SK-N-DZ (cell line): ENCODE data around the gene DNLZ.
A peak's percentile ranks its signal among the peaks of the same experiment; 100 is the strongest.
"Not testable (repeated sequence)": the region's sequence is repeated elsewhere in the genome, so short reads cannot be mapped to it uniquely, and the experiment has no call there.

Experiments
- DNase-seq: peaks from one replicate; pipeline ENCODE4 v3.0.0-alpha.2; 2015; ENCODE audit warnings: low spot score

The DNLZ gene

DNA sequence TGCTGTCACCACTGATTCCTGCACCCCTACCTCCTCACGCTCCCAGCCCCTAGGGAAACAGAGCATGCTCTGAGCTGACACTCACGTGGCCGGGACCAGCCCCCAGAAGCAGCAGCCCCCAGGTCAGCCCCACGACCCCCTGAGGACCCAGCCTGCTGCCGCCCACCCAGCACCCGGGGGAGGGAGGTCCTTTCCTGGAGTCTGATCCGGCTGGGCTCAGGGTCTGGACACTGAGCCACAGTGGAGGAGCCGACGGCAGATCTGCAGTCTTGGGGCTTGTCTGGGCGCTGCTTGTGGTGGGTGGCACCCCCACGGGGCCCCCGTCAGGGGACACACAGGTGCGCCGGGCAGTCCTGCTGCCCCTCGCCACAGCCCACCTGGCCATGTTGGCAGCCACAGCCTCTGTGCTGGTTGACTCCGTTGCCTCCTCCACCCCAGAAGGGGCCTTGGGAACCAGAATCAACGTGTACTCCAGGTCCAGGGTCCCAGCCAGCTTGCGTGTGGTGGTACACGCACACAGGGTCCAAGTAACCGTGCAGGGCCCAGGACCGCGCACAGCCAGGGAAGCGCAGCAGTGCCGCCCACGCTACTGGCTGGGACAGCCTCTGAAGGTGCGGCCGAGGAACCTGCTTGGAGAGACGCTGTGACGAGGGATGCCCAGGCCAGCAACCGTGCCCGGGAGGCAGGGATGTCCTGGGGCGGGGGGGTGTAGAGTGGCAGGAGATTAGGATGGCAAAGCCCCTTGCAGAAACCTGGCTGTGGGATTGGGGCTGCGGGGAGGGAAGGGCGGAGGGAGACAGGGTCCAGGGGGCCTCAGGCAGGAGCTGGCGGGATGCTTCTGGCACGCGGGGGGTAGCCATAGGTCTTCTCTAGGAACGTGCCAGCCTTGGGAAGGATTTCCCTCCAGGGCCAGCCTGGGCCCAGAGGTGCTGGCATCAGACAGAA, 3.5 kb downstream of the DNLZ start:
- no peak for DNase-seq

GRCh38 chr9:136358888-136359287, 4.7 kb downstream of the DNLZ start:
- no peak for DNase-seq

DNA sequence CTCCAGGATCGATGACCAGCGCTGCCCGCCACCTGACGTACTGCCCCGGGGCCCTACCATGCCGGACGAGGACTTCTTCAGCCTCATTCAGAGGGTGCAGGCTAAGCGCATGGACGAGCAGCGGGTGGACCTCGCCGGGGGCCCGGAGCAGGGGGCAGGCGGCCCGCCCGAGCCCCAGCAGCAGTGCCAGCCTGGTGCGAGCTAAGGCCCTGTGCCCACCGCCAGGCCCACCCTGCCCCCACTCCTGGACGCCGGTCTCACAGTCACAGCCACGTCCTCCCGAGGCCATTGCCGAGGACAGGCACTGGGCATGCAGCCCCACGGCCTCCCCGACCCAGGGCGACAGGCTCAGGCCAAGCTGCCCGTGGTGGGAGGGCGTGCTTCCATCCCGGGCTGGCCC, 5.5 kb downstream of the DNLZ start:
- no peak for DNase-seq

DNA sequence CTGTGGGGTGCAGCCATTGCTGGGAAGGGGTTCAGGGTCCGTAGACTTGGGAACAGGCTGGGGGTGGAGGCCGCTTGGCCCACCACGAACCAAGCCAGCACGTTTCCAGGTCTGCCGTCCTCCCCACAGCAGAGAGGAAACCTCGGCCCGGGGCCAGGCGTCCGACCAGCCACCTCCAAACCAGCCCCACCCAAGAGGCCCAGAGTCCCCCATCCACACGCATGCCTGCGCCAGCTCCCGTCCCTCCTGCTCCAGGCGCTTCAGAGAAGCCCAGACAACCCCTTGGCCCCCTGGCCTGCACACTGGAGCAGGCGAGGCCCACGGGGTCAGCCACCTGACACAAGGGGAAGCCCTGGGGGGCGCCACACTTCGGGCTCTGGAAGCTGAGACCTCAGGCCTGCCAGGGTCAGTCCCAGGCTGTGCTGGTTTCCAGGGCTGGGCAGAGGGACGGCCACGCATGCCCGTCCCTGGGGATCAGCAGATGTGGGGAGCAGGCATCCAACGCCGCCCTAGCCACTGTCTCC, 6.3 kb downstream of the DNLZ start:
- DNase-seq: no peak

GRCh38 chr9:136355616-136356557, 7.7 kb downstream of the DNLZ start:
- DNase-seq: no peak

- no peak for DNase-seq
Measured at GRCh38 chr9:136354592-136355085, 8.9 kb downstream of the DNLZ start.

- DNase-seq: no peak
Measured at GRCh38 chr9:136353757-136354488, 9.6 kb downstream of the DNLZ start.

- DNase-seq: no peak
Measured at GRCh38 chr9:136353088-136353487, 10.5 kb downstream of the DNLZ start.

GRCh38 chr9:136352682-136353081, 10.9 kb downstream of the DNLZ start:
- no peak for DNase-seq

- not testable (repeated sequence) for DNase-seq
Measured at GRCh38 chr9:136351868-136352267, 11.7 kb downstream of the DNLZ start.

- no peak for DNase-seq
Measured at GRCh38 chr9:136351252-136351800, 12.2 kb downstream of the DNLZ start.

DNA sequence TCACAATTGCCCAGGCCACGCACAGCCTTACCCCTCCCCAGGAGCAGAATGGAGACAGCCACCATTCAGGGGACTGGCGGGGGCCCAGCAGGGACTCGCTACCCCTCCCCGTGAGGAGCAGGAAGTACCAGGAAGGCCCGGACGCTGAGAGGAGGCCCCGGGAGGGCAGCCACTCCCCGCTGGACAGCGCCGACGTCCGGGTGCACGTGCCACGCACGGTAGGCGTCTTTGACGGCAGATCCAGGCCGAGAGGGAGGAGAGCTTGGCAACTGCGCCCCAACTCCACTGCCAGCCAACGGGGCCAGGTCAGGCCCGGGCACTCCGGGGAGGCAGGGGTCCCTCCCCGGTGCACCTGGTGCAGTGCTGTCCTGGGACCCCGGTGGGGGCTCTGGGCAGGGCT, 14.0 kb downstream of the DNLZ start:
- DNase-seq: no peak

GRCh38 chr9:136348691-136349090, 14.9 kb downstream of the DNLZ start:
- no peak for DNase-seq

GRCh38 chr9:136347472-136348256, 15.9 kb downstream of the DNLZ start:
- DNase-seq: peak; percentile 51

DNA sequence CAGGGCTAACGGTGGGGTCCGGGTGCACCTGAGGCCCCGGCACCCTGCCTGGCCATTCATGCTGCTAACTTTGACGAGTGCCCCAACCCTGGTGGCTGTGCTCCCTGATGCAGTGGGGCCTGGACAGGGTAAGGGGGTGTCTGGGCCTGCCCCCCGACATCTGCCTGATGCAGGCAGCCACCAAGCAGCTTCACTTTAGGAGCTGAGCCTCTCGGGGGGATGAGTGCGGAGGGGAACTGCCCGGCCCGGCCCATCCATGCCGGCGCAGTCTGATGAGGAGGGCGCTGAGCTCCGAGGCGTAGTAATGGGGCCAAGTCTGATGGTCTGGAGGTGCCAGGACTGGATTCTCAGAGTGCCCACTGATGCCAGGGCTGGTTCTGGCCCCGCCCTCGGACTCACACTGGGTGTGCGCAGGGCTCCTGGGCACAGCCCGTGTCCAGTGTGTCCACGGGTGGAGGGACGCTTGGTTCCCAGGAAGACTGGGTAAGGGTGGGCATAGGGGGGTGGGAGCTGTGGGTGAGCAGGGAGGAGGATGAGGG, 16.5 kb downstream of the DNLZ start:
- DNase-seq: no peak

DNA sequence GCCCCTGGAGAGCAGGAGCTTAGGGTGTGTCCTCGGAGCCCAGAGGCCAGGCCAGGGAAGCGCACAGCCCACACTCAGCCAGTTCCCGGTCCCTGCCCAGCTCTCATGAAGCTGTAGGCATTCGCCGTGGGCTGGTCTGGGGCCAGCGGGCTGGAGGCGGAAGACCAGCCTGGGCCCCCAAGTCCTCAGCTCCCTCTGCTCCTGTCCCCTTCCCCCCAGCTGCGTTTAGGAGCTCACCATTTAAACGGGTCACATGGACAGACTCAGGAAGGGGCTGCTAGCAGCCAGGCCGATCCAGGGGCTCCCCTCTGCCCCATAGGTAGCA, 17.4 kb downstream of the DNLZ start:
- DNase-seq: peak; percentile 67

DNA sequence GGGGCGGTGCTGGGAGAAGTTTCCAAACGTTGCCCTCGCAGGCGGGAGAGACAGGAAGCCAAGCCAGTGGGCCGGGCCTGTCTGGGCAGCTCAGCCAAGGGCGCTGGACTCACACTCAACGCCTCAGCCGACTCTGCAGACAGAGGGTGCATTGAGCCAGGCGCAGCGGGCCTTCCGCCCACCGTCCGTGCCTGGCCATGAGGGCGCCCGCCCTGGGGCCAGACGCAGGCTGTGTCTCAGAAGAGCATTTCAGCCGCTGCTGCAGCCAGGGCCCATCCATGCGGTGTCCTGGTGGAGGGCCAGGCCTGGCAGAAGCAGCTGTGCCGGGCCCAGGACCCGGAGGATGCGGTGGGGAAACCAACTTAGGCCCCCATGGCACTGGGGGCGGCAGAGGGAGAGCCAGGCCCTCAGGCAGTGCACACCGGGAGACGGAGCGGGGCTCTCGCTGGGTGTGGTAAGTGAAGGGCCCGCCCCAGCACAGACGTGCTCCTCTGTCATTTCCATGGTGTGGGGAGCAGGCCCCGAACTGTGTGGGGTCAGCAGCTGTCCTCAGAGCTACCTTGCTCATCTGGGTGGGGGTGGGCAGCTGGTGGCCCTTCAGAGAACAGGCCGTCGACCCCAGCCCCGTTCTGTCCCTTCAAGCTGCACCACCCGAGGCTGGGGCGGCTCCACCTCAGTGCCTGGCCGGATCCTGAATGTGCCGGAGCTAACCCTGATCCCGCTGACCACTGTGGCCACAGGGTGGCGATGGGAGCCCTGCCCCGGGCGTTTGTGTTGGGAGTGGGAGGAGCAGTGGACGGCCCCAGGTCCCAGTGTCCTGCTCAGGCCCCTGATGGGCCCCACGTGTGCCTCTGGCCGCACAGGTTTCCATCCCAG, 18.0 kb downstream of the DNLZ start:
- no peak for DNase-seq

DNA sequence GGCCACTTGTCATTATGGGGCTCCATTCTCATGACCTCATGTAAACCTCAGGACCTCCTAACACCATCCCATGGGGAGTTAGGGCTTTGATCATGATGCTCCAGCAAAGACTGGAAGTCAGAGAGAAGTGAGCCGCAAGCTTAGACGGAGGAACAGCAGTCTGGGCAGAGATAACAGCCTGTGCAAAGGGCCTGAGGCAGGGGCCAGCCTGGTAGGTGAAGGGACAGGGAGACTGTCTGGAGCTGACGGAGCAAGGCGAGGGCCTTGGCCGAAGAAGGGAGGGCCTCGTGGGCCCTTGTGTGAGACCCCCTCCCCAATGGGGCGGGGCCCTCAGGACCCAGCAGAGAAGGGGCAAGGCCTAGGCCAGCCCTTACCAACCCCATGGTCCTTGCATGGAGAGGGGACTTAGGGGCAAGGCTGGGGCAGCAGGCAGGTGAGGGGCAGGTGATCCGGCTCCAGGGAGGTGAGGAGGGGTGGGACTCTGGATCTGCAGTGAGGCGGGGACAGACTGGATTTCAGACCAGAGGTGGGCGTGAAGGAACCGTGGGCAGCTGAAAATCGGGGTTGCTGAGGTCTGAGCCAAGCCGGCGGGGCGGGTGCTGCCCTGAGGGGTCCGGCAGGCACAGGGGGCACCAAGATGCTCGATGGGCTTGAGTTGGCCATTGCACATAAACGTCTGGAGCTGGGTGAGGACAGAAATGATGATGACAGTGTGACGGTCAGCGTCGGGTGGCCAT, 18.8 kb downstream of the DNLZ start:
- DNase-seq: no peak
